MCF 10A (cell line): ENCODE data around the gene DNMBP. TPM values are rescaled to one million over a fixed set of nuclear protein-coding genes. Genes with fewer than 3 reads are reported as not detected.
A peak's percentile ranks its signal among the peaks of the same experiment; 100 is the strongest.
"Not testable (repeated sequence)": the region's sequence is repeated elsewhere in the genome, so short reads cannot be mapped to it uniquely, and the experiment has no call there.

Experiments
- BruUV-seq: library from RNA; stranded (reverse); fragments of 400-500 nt; replicated peaks from 2 replicates; lab custom pipeline; 2021; lab: Mats Ljungman, UMichigan
- CTCF ChIA-PET: fragments of 300-600 bp; sonication (Branson Sonifier 250); formaldehyde crosslinking; extraction: SDS; loops from one replicate; lab custom pipeline; 2021; ENCODE audit warnings: antibody characterized with exemption, inconsistent platforms; lab: Yijun Ruan, JAX
- POLR2A ChIA-PET: fragments of 300-600, 350-650 bp; sonication (Branson Sonifier 250); formaldehyde crosslinking; extraction: SDS; loops from one replicate; lab custom pipeline; 2020; ENCODE audit warnings: antibody characterized with exemption, inconsistent platforms; lab: Yijun Ruan, JAX
- DNase-seq: peaks from one replicate; pipeline ENCODE4 v3.0.0-alpha.2; 2018; ENCODE audit not compliant: unreplicated experiment
- H3K27ac Mint-ChIP-seq: one replicate; pipeline ENCODE4 v1.8.0; 2022; ENCODE audit warnings: mild to moderate bottlenecking, low read depth, mixed read lengths; ENCODE audit not compliant: unreplicated experiment
- H3K27me3 Mint-ChIP-seq: one replicate; pipeline ENCODE4 v1.8.0; 2022; ENCODE audit warnings: mixed read lengths; ENCODE audit not compliant: insufficient read depth, unreplicated experiment
- H3K36me3 Mint-ChIP-seq: one replicate; pipeline ENCODE4 v1.8.0; 2022; ENCODE audit warnings: mild to moderate bottlenecking, moderate library complexity, mixed read lengths; ENCODE audit not compliant: insufficient read depth, unreplicated experiment
- H3K4me1 Mint-ChIP-seq: one replicate; pipeline ENCODE4 v1.8.0; 2022; ENCODE audit warnings: mixed read lengths; ENCODE audit not compliant: insufficient read depth, unreplicated experiment
- H3K4me3 Mint-ChIP-seq: one replicate; pipeline ENCODE4 v1.8.0; 2022; ENCODE audit warnings: mild to moderate bottlenecking, moderate library complexity, mixed read lengths; ENCODE audit not compliant: unreplicated experiment
- H3K9me3 Mint-ChIP-seq: one replicate; pipeline ENCODE4 v1.8.0; 2022; ENCODE audit warnings: mixed read lengths; ENCODE audit not compliant: unreplicated experiment
- intact Hi-C: fragments of 100-400 bp; cut with micrococcal nuclease; formaldehyde crosslinking; loops from 2 replicates; pipeline ENCODE4 v1.14.1; 2022
- total RNA-seq: library from RNA; stranded (reverse); gene quantifications from 2 replicates; pipeline ENCODE4 v1.2.3, GENCODE V29; 2022
- TF ChIP-seq, protein P1 (sequence below): fragments of 200-600 bp; IDR thresholded peaks from one replicate; pipeline ENCODE4 v1.8.0; 2022; ENCODE audit warnings: antibody characterized with exemption, mild to moderate bottlenecking; ENCODE audit not compliant: unreplicated experiment

DNMBP gene
- total RNA-seq, 1 experiment from 2014 or later: 11.3 TPM

DNA sequence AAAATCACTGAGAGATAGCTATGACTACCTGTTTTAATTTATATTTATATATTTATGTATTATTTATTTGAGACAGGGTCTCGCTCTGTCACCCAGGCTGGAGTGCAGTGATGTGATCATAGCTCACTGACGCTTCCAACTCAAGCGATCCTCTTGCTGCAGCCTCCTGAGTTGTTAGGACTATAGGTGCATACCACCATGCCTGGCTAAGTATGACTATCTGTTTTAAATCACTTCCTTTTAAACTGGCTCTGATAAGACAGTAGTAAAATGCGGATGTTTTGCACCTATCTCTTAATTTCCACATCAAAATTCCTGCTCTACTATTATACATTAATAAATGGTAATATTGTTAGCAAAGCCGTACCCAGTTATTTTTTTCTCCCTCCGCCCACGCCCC, 41.8 kb downstream of the DNMBP start:
- no TSS peak for BruUV-seq
- Mint-ChIP-seq H3K36me3 (peaks cover 54% of the 10 kb centered on the region), H3K4me3 (no peak overlapping the region), H3K27ac (no peak overlapping the region), H3K4me1 (peaks cover 8% of the 10 kb centered on the region), H3K27me3 (no peaks in the 10 kb centered on the region), H3K9me3 (no peaks in the 10 kb centered on the region)
- CTCF ChIA-PET: interaction anchor here (0.6 to 1.5 kb wide), 4 partner anchors 61 to 123 kb away, joined by 3 to 13 read pairs (median 4); no protein-coding TSS in a partner anchor
- no peak for DNase-seq
- POLR2A ChIA-PET: interaction anchor here (4.1 kb wide), 1 partner anchor 40 kb away, joined by 53 read pairs; the partner anchor contains the start of gene DNMBP
- intact Hi-C loops: loop anchor here (5.0 kb wide), 2 partner anchors 39 to 121 kb away; partner anchors contain the start of gene DNMBP
- TF ChIP-seq, protein P1, sequence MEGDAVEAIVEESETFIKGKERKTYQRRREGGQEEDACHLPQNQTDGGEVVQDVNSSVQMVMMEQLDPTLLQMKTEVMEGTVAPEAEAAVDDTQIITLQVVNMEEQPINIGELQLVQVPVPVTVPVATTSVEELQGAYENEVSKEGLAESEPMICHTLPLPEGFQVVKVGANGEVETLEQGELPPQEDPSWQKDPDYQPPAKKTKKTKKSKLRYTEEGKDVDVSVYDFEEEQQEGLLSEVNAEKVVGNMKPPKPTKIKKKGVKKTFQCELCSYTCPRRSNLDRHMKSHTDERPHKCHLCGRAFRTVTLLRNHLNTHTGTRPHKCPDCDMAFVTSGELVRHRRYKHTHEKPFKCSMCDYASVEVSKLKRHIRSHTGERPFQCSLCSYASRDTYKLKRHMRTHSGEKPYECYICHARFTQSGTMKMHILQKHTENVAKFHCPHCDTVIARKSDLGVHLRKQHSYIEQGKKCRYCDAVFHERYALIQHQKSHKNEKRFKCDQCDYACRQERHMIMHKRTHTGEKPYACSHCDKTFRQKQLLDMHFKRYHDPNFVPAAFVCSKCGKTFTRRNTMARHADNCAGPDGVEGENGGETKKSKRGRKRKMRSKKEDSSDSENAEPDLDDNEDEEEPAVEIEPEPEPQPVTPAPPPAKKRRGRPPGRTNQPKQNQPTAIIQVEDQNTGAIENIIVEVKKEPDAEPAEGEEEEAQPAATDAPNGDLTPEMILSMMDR: no peak

DNA sequence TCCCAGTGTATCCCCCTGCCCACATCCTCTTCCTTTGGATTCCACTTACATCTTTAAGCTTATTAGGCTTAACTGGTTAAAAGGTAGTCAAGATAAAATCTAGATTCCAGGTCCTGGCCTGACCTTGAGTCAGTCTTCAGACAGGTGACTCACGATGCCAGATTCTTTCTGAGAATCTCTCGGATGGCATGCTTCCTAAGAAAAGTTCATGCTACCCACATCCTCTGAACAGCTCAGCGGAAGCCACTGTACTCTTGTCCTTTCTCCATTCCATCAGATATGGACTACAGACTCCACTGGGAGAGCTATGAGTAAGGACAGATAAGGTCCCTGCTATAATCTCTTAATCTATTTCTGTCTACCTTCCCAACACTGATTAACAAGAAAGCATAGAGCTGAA, 43.4 kb downstream of the DNMBP start:
- DNase-seq: peak; percentile 78
- TF ChIP-seq, protein P1: no peak
- Mint-ChIP-seq H3K27me3 (no peaks in the 10 kb centered on the region), H3K4me1 (peaks cover 12% of the 10 kb centered on the region), H3K4me3 (no peak overlapping the region), H3K36me3 (peaks cover 45% of the 10 kb centered on the region), H3K9me3 (no peaks in the 10 kb centered on the region), H3K27ac (peak overlapping the region; percentile 49)
- ChIA-PET POLR2A (interaction anchor here (0.7 to 4.1 kb wide), 13 partner anchors 9 to 292 kb away, joined by 3 to 53 read pairs (median 5); partner anchors contain the start of gene DNMBP), CTCF (interaction anchor here (0.5 to 3.4 kb wide), 11 partner anchors 9 to 641 kb away, joined by 3 to 27 read pairs (median 3); no protein-coding TSS in a partner anchor)
- intact Hi-C loops: loop anchor here (5.0 kb wide), 2 partner anchors 41 to 119 kb away; partner anchors contain the start of gene DNMBP
- BruUV-seq: no TSS peak

GRCh38 chr10:99965700-99966099, 44.0 kb downstream of the DNMBP start:
- DNase-seq: no peak
- CTCF ChIA-PET: interaction anchor here (0.5 to 3.4 kb wide), 10 partner anchors 10 to 120 kb away, joined by 3 to 27 read pairs (median 4); no protein-coding TSS in a partner anchor
- no peak overlapping the region for H3K4me3 Mint-ChIP-seq
- peak overlapping the region; percentile 49 for H3K27ac Mint-ChIP-seq
- POLR2A ChIA-PET: interaction anchor here (0.7 to 4.1 kb wide), 12 partner anchors 8 to 80 kb away, joined by 3 to 53 read pairs (median 6); partner anchors contain the start of gene DNMBP
- TF ChIP-seq, protein P1: no peak
- intact Hi-C loops: loop anchor here (1.0 to 5.0 kb wide), 3 partner anchors 42 to 118 kb away; partner anchors contain the start of gene DNMBP
- H3K27me3 Mint-ChIP-seq: no peaks in the 10 kb centered on the region
- H3K9me3 Mint-ChIP-seq: no peaks in the 10 kb centered on the region
- no TSS peak for BruUV-seq
- peaks cover 14% of the 10 kb centered on the region for H3K4me1 Mint-ChIP-seq
- peaks cover 41% of the 10 kb centered on the region for H3K36me3 Mint-ChIP-seq

DNA sequence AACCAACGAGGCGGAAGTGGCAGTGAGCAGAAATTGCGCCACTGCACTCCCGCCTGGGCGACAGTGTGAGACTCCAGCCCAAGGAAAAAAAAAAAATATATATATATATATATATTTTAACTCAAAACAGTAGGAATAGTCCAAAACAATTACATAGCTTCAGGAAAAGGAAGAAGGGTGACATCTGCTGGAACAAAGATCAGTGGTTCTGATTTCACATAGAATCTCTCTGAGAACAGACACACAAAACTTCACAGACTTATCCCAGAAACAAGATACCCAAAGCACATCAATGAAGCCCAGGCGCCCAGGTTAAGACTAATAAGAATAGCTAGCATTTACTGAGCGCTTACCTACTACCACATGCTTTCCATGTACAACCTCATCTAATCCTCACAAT, 45.0 kb downstream of the DNMBP start:
- BruUV-seq: no TSS peak
- Mint-ChIP-seq H3K36me3 (peaks cover 32% of the 10 kb centered on the region), H3K27ac (no peak overlapping the region), H3K4me1 (peaks cover 14% of the 10 kb centered on the region), H3K27me3 (no peaks in the 10 kb centered on the region), H3K4me3 (no peak overlapping the region), H3K9me3 (no peaks in the 10 kb centered on the region)
- intact Hi-C loops: loop anchor here (1.0 to 5.0 kb wide), 3 partner anchors 43 to 117 kb away; partner anchors contain the start of gene DNMBP
- POLR2A ChIA-PET: interaction anchor here (2.6 to 4.1 kb wide), 2 partner anchors 11 to 43 kb away, joined by 14 to 53 read pairs; partner anchors contain the start of gene DNMBP
- no peak for DNase-seq
- TF ChIP-seq, protein P1: peak; percentile 12
- CTCF ChIA-PET: interaction anchor here (0.5 to 3.4 kb wide), 9 partner anchors 11 to 262 kb away, joined by 3 to 27 read pairs (median 5); no protein-coding TSS in a partner anchor

DNA sequence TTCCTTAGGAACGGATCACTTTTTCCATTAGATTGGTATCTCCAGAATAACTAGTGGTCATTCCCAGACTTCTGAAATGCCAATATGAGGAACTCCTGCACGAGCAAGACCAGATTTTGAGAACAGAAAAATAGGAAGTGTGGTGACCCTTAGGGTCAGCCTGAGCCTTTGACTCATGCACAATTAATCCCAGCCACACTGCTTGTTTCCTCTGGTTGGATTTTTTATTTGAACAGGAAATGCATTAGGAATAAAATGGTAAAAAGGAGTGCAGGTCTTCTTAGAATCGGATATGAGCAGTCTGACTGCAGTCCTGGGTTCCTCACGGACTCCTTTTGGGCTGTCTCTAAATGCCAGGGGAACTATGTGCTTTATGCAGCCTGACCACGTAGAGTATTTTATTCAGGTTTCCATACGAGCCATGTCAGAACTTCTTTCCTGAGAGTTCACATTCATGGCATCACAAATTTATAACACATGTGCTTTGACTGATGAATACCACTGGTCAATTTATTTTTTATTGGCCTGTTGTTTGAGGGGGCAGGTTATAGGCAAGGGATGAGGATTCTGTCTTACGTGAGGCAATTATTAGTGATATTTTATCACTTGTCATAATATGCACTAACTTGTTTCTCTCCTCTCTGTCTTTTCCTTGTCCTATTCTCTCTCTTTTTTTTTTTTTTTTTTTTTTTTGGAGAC, 46.1 kb downstream of the DNMBP start:
- H3K27ac Mint-ChIP-seq, H3K4me3 Mint-ChIP-seq, H3K27me3 Mint-ChIP-seq, BruUV-seq, POLR2A ChIA-PET, H3K9me3 Mint-ChIP-seq, DNase-seq, intact Hi-C loops: not testable (repeated sequence)
- Mint-ChIP-seq H3K4me1 (peaks cover 14% of the 10 kb centered on the region), H3K36me3 (peaks cover 20% of the 10 kb centered on the region)
- CTCF ChIA-PET: interaction anchor here (3.4 kb wide), 1 partner anchor 82 kb away, joined by 27 read pairs; no protein-coding TSS in a partner anchor
